ENCODE data around the gene PMEPA1.

DNA sequence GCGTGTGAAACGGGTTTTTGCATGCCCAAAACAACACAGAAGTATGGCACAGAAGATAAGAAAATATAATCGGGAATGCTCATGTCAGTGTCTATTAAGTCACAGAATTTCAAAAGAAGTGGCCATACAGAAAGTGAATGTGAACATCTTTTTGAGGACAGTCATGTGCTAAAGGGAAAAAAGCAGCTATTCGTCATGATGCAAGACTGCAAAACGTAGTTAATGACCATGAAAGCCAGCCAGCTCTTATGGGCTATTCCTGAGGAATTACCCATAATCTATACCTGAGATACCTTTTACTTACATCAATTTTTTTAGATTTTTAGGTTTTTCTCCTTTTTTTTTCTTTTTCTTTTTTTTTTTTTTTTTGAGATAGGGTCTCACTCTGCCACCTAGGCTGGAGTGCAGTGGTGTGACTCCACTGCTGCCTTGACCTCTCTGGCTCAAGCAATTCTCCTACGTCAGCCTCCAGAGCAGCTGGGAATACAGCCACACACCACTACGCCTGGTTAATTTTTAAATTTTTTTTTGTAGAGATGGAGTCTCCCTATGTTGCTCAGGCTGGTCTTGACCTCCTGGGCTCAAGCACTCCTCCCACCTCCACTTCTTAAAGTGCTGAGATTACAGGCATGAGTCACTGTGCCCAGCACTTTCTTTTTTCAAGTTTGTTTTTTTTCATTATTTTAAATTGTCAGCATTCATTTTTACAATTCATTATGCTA, 71.5 kb downstream of the PMEPA1 start:
- no peak for TF ChIP-seq SUZ12 (IDR thresholded peaks at IDR 0.05; ENCODE audit: extremely low read depth, insufficient read depth, insufficient read length)
- TF ChIP-seq ZNF274 (IDR thresholded peaks at IDR 0.05; ENCODE audit: low read depth, low read length): no peak

Data from NT2/D1 (cell line).